ENCODE measurements around the gene TMEM184B. TPM values are rescaled to one million over a fixed set of nuclear protein-coding genes. Genes with fewer than 3 reads are reported as not detected.

TMEM184B gene
- total RNA-seq, 1 experiment from 2014 or later, result 5.1 TPM

- Histone ChIP-seq H3K4me2 (ENCODE audit: low read depth, low read length, poor library complexity, severe bottlenecking) (no peak overlapping the region), H3K36me3 (ENCODE audit: insufficient read depth, low read length) (no peaks in the 10 kb centered on the region), H3K79me2 (ENCODE audit: low read length) (no peaks in the 10 kb centered on the region), H3K9me3 (ENCODE audit: low read length) (no peaks in the 10 kb centered on the region), H2AFZ (ENCODE audit: low read length) (no peak overlapping the region), H3K27me3 (ENCODE audit: low read length) (no peaks in the 10 kb centered on the region), H3K9ac (ENCODE audit: low read length) (no peak overlapping the region), H3K27ac (ENCODE audit: low read length) (no peak overlapping the region), H3K4me3 (ENCODE audit: low read length) (no peak overlapping the region), H4K20me1 (ENCODE audit: insufficient read depth, low read depth, low read length) (no peaks in the 10 kb centered on the region), H3K9me2 (replicated peaks; ENCODE audit: insufficient read depth, low read length) (no peaks in the 10 kb centered on the region), H3K4me1 (ENCODE audit: low read length) (peaks cover 11% of the 10 kb centered on the region)
- DNase-seq, result no peak
These were observed 81.8 kb downstream of the TMEM184B start for GRCh38 chr22:38191055-38191454.

DNA sequence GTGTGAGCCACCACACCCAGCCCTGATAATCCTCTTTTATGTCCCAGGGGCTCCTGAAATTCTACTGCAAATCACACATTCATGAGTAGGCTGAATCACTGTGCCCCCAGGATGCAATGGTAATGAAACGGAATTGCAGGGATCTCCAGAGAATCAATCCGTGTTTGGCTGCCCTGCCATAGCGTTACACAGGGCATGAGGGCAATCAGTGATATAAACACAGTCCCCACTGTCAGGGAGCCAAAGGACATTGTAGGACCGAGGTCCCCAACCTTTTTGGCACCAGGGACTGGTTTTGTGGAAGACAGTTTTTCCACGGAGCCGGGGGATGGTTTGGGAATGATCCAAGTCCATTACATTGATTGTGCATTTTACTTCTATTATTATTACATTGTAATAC lies 82.2 kb downstream of the TMEM184B start:
- Histone ChIP-seq H3K27ac (ENCODE audit: low read length) (no peak overlapping the region), H3K4me1 (ENCODE audit: low read length) (peaks cover 11% of the 10 kb centered on the region), H4K20me1 (ENCODE audit: insufficient read depth, low read depth, low read length) (no peaks in the 10 kb centered on the region)

GRCh38 chr22:38189104-38189503 lies 83.7 kb downstream of the TMEM184B start:
- H3K9me2 ChIP-seq (replicated peaks; ENCODE audit: insufficient read depth, low read length), result no peaks in the 10 kb centered on the region
- no peak overlapping the region for H3K4me3 ChIP-seq (ENCODE audit: low read length)
- no peaks in the 10 kb centered on the region for H3K27me3 ChIP-seq (ENCODE audit: low read length)
- no peak for DNase-seq
- no peaks in the 10 kb centered on the region for H3K79me2 ChIP-seq (ENCODE audit: low read length)
- no peaks in the 10 kb centered on the region for H3K9me3 ChIP-seq (ENCODE audit: low read length)
- no peaks in the 10 kb centered on the region for H3K36me3 ChIP-seq (ENCODE audit: insufficient read depth, low read length)
- no peak overlapping the region for H3K9ac ChIP-seq (ENCODE audit: low read length)
- no peak overlapping the region for H2AFZ ChIP-seq (ENCODE audit: low read length)
- no peaks in the 10 kb centered on the region for H3K4me1 ChIP-seq (ENCODE audit: low read length)
- H3K4me2 ChIP-seq (ENCODE audit: low read depth, low read length, poor library complexity, severe bottlenecking), result no peak overlapping the region
- no peaks in the 10 kb centered on the region for H4K20me1 ChIP-seq (ENCODE audit: insufficient read depth, low read depth, low read length)
- no peak overlapping the region for H3K27ac ChIP-seq (ENCODE audit: low read length)

More for the DNA sequence above, 82.2 kb downstream of the TMEM184B start:
- no peaks in the 10 kb centered on the region for H3K9me2 ChIP-seq (replicated peaks; ENCODE audit: insufficient read depth, low read length)
- no peak overlapping the region for H3K9ac ChIP-seq (ENCODE audit: low read length)
- no peaks in the 10 kb centered on the region for H3K27me3 ChIP-seq (ENCODE audit: low read length)
- H3K79me2 ChIP-seq (ENCODE audit: low read length), result no peaks in the 10 kb centered on the region
- no peak for DNase-seq
- H2AFZ ChIP-seq (ENCODE audit: low read length), result no peak overlapping the region
- no peak overlapping the region for H3K4me2 ChIP-seq (ENCODE audit: low read depth, low read length, poor library complexity, severe bottlenecking)
- no peaks in the 10 kb centered on the region for H3K9me3 ChIP-seq (ENCODE audit: low read length)
- no peak overlapping the region for H3K4me3 ChIP-seq (ENCODE audit: low read length)
- H3K36me3 ChIP-seq (ENCODE audit: insufficient read depth, low read length), result no peaks in the 10 kb centered on the region

DNA sequence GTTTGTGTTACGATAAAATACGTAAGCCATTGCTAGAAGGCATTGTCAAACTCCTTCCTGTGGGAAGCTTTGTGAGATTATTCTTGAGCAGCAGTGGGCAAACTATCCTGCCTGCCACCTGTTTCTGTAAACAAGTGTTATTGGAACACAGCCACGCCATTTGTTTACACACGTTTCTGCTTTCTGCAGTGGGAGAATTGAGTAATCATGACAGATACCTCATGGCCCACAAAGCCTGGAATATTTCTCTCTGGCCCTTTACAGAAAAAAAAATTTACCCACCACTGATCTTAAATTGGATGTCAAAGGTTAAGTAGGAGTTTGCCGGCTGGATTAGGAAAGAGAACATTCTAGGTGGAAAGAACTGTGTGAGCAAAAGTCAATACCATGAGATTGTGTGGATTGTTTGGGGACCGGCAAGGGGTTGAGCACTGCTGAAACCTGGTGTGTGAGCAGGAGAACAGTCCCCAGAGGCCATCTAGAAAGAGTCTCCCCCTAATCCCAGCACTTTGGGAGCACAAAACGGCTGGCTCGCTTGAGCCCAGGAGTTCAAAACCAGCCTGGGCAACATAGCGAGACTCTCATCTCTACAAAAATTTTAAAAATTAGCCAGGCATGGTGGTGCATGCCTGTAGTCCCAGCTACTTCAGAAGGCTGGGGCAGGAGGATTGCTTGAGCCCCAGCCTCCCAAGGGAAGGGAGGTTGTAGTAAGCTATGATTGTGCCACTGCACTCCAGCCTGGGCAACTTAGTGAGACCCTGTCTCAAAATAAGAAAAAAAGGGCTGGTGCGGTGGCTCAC lies 85.2 kb downstream of the TMEM184B start:
- Histone ChIP-seq H3K27ac (ENCODE audit: low read length) (no peak overlapping the region), H3K9me3 (ENCODE audit: low read length) (no peaks in the 10 kb centered on the region), H3K4me2 (ENCODE audit: low read depth, low read length, poor library complexity, severe bottlenecking) (no peak overlapping the region), H3K4me3 (ENCODE audit: low read length) (no peak overlapping the region), H4K20me1 (ENCODE audit: insufficient read depth, low read depth, low read length) (no peaks in the 10 kb centered on the region), H3K36me3 (ENCODE audit: insufficient read depth, low read length) (no peaks in the 10 kb centered on the region), H2AFZ (ENCODE audit: low read length) (no peak overlapping the region), H3K9me2 (replicated peaks; ENCODE audit: insufficient read depth, low read length) (no peaks in the 10 kb centered on the region), H3K79me2 (ENCODE audit: low read length) (no peaks in the 10 kb centered on the region), H3K27me3 (ENCODE audit: low read length) (no peaks in the 10 kb centered on the region), H3K9ac (ENCODE audit: low read length) (no peak overlapping the region), H3K4me1 (ENCODE audit: low read length) (no peaks in the 10 kb centered on the region)
- no peak for DNase-seq

- no peak overlapping the region for H3K4me2 ChIP-seq (ENCODE audit: low read depth, low read length, poor library complexity, severe bottlenecking)
- H3K79me2 ChIP-seq (ENCODE audit: low read length), result peaks cover under 1% of the 10 kb centered on the region; the same call in 1 of the 2 replicates
- H3K9ac ChIP-seq (ENCODE audit: low read length), result no peak overlapping the region
- H3K4me1 ChIP-seq (ENCODE audit: low read length), result peaks cover 5% of the 10 kb centered on the region
- no peaks in the 10 kb centered on the region for H3K36me3 ChIP-seq (ENCODE audit: insufficient read depth, low read length)
- H3K27ac ChIP-seq (ENCODE audit: low read length), result no peak overlapping the region
- H2AFZ ChIP-seq (ENCODE audit: low read length), result no peak overlapping the region
- H4K20me1 ChIP-seq (ENCODE audit: insufficient read depth, low read depth, low read length), result no peaks in the 10 kb centered on the region
- H3K27me3 ChIP-seq (ENCODE audit: low read length), result no peaks in the 10 kb centered on the region
- H3K9me2 ChIP-seq (replicated peaks; ENCODE audit: insufficient read depth, low read length), result no peaks in the 10 kb centered on the region
- H3K9me3 ChIP-seq (ENCODE audit: low read length), result no peaks in the 10 kb centered on the region
- no peak for DNase-seq
- no peak overlapping the region for H3K4me3 ChIP-seq (ENCODE audit: low read length)
These were observed 86.4 kb downstream of the TMEM184B start for GRCh38 chr22:38186429-38186828.

- Histone ChIP-seq H3K9me3 (ENCODE audit: low read length) (no peaks in the 10 kb centered on the region), H3K36me3 (ENCODE audit: insufficient read depth, low read length) (no peaks in the 10 kb centered on the region), H4K20me1 (ENCODE audit: insufficient read depth, low read depth, low read length) (no peaks in the 10 kb centered on the region), H3K27ac (ENCODE audit: low read length) (no peak overlapping the region), H3K9ac (ENCODE audit: low read length) (no peak overlapping the region), H3K9me2 (replicated peaks; ENCODE audit: insufficient read depth, low read length) (no peaks in the 10 kb centered on the region), H2AFZ (ENCODE audit: low read length) (no peak overlapping the region), H3K4me1 (ENCODE audit: low read length) (peaks cover 18% of the 10 kb centered on the region), H3K27me3 (ENCODE audit: low read length) (no peaks in the 10 kb centered on the region), H3K79me2 (ENCODE audit: low read length) (peaks cover 6% of the 10 kb centered on the region), H3K4me3 (ENCODE audit: low read length) (no peak overlapping the region), H3K4me2 (ENCODE audit: low read depth, low read length, poor library complexity, severe bottlenecking) (no peak overlapping the region)
- no peak for DNase-seq
These were observed 88.0 kb downstream of the TMEM184B start for GRCh38 chr22:38184788-38185187.

GRCh38 chr22:38181453-38182200 lies 91.2 kb downstream of the TMEM184B start, which contains the start of gene PLA2G6:
PLA2G6 (minus strand) TSS chr22:38181830; CDS start chr22:38169426, 12,404 bp downstream.
- peak within 1 kb of the TSS; percentile 81 for H3K4me3 ChIP-seq (ENCODE audit: low read length)
- H3K27me3 ChIP-seq (ENCODE audit: low read length), result no peaks in the 10 kb centered on the region
- H2AFZ ChIP-seq (ENCODE audit: low read length), result 0 out of 2 replicates have a peak within 1 kb of the TSS, but pooled peaks have one; percentile 47
- H3K4me1 ChIP-seq (ENCODE audit: low read length), result peaks cover 20% of the 10 kb centered on the region
- H3K9me2 ChIP-seq (replicated peaks; ENCODE audit: insufficient read depth, low read length), result no peaks in the 10 kb centered on the region
- no peaks in the 10 kb centered on the region for H3K36me3 ChIP-seq (ENCODE audit: insufficient read depth, low read length)
- no peaks in the 10 kb centered on the region for H4K20me1 ChIP-seq (ENCODE audit: insufficient read depth, low read depth, low read length)
- peak within 1 kb of the TSS; percentile 79 for H3K4me2 ChIP-seq (ENCODE audit: low read depth, low read length, poor library complexity, severe bottlenecking)
- peak within 1 kb of the TSS; percentile 86 for H3K27ac ChIP-seq (ENCODE audit: low read length)
- H3K79me2 ChIP-seq (ENCODE audit: low read length), result peaks cover 11% of the 10 kb centered on the region
- peak; percentile 99 for DNase-seq
- peak within 1 kb of the TSS; percentile 90 for H3K9ac ChIP-seq (ENCODE audit: low read length)
- H3K9me3 ChIP-seq (ENCODE audit: low read length), result no peaks in the 10 kb centered on the region

DNA sequence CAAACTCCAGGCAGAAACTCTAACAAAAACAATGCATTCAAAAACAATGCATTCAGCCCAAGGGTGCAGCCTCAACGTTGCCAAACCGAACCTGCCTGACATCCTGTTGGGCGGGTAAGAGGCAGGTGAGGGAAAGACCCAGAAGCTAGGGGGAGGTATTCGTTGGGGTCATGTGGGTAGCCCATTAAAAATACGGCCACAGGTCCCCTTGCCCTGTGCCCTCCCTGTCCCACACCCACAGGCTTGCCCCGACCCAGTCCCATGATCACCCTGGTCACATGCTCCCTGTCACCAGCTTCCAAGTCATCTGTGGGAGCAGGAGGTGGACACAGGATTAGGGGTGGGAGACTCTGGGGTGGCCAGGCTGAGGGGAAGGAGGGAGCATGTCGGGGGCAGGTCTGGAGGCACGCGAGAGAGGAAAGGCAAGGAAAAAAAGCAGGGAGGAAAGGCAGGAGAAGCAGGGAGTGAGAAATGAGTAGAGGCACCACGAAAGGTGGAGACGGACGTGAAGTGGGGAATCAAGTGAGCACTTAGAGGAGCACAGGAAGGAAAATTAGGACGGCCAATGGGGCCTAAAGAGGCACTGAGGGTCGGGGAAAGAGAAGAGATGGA lies 91.9 kb downstream of the TMEM184B start:
- Histone ChIP-seq H3K27me3 (ENCODE audit: low read length) (no peaks in the 10 kb centered on the region), H3K27ac (ENCODE audit: low read length) (peak overlapping the region; percentile 86), H3K4me3 (ENCODE audit: low read length) (peak overlapping the region; percentile 81), H3K4me1 (ENCODE audit: low read length) (peaks cover 20% of the 10 kb centered on the region), H4K20me1 (ENCODE audit: insufficient read depth, low read depth, low read length) (no peaks in the 10 kb centered on the region), H3K9ac (ENCODE audit: low read length) (peak overlapping the region; percentile 90), H2AFZ (ENCODE audit: low read length) (no peak overlapping the region), H3K79me2 (ENCODE audit: low read length) (peaks cover 11% of the 10 kb centered on the region), H3K36me3 (ENCODE audit: insufficient read depth, low read length) (no peaks in the 10 kb centered on the region), H3K4me2 (ENCODE audit: low read depth, low read length, poor library complexity, severe bottlenecking) (peak overlapping the region; percentile 79), H3K9me3 (ENCODE audit: low read length) (no peaks in the 10 kb centered on the region), H3K9me2 (replicated peaks; ENCODE audit: insufficient read depth, low read length) (no peaks in the 10 kb centered on the region)
- peak; percentile 68 for DNase-seq

Data from Karpas-422 (cell line).